ENCODE results near the gene NPC1.

Gene NPC1

GRCh38 chr18:23541349-23542093, 44.8 kb downstream of the NPC1 start:
- H3K4me3 ChIP-seq (ENCODE audit: low read depth, low read length) = no peak overlapping the region
- TF ChIP-seq CTCF (IDR thresholded peaks at IDR 0.05; ENCODE audit: control insufficient read depth, extremely low read depth, insufficient read depth) = no peak
- DNase-seq (ENCODE audit: low read depth) = no peak

- no peak for TF ChIP-seq CTCF (IDR thresholded peaks at IDR 0.05; ENCODE audit: control insufficient read depth, extremely low read depth, insufficient read depth)
- no peak for DNase-seq (ENCODE audit: low read depth)
- H3K4me3 ChIP-seq (ENCODE audit: low read depth, low read length) = no peak overlapping the region
These were observed 45.4 kb downstream of the NPC1 start for GRCh38 chr18:23540867-23541266.

- TF ChIP-seq CTCF (IDR thresholded peaks at IDR 0.05; ENCODE audit: control insufficient read depth, extremely low read depth, insufficient read depth) = no peak
- no peak for DNase-seq (ENCODE audit: low read depth)
- H3K4me3 ChIP-seq (ENCODE audit: low read depth, low read length) = no peak overlapping the region
These were observed 46.3 kb downstream of the NPC1 start for GRCh38 chr18:23539911-23540525.

GRCh38 chr18:23539296-23539695, 47.0 kb downstream of the NPC1 start:
- no peak for TF ChIP-seq CTCF (IDR thresholded peaks at IDR 0.05; ENCODE audit: control insufficient read depth, extremely low read depth, insufficient read depth)
- DNase-seq (ENCODE audit: low read depth) = no peak
- H3K4me3 ChIP-seq (ENCODE audit: low read depth, low read length) = no peak overlapping the region

GRCh38 chr18:23538870-23539269, 47.4 kb downstream of the NPC1 start:
- no peak overlapping the region for H3K4me3 ChIP-seq (ENCODE audit: low read depth, low read length)
- no peak for TF ChIP-seq CTCF (IDR thresholded peaks at IDR 0.05; ENCODE audit: control insufficient read depth, extremely low read depth, insufficient read depth)
- DNase-seq (ENCODE audit: low read depth) = no peak

- DNase-seq (ENCODE audit: low read depth) = no peak
- H3K4me3 ChIP-seq (ENCODE audit: low read depth, low read length) = no peak overlapping the region
- no peak for TF ChIP-seq CTCF (IDR thresholded peaks at IDR 0.05; ENCODE audit: control insufficient read depth, extremely low read depth, insufficient read depth)
These were observed 48.3 kb downstream of the NPC1 start for GRCh38 chr18:23538001-23538400.
